Suprapubic skin (tissue), 4 donors: ENCODE measurements around the gene C16orf86.

Experiments
- EP300 ChIP-seq: sonication (generic); formaldehyde crosslinking; IDR thresholded peaks from one replicate; pipeline ENCODE4 v1.6.1; 2017; ENCODE audit warnings: antibody characterized with exemption
- POLR2AphosphoS5 ChIP-seq, 3 donors: sonication (generic); formaldehyde crosslinking; IDR thresholded peaks; one replicate each; pipeline ENCODE4 v1.6.1; 2017; ENCODE audit warnings: antibody characterized with exemption in 3 of 3

GRCh38 chr16:67675999-67676398 lies 9.4 kb downstream of the C16orf86 start:
- no peak for TF ChIP-seq POLR2AphosphoS5 (IDR thresholded peaks at IDR 0.05)
- no peak for TF ChIP-seq EP300
